ENCODE data around the gene NIPA2.

DNA sequence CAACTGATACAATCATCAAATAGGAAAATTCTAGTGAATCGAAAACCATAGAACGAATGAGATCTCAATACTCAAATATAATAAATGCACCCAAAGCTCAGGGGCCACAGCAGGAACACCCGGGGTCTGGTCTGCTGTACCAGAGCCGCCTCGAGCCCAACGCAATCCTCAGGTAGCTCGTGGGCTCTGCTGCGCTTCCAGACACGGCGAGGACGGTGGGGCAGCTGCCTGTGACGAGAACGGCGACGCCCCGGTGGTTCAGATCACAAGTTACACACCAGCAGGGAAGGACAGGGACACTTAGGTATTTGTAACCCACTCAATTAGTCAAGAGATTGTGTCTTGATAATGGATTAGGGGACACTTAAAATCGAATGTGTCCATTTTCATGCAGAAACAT lies 54.6 kb downstream of the NIPA2 start:
- TF ChIP-seq CTCF (conservative IDR thresholded peaks at IDR 0.05; ENCODE audit: low read depth, low read length) (no peak), EZH2 (IDR thresholded peaks at IDR 0.05; ENCODE audit: low read length, unreplicated experiment) (no peak), EZH2phosphoT487 (IDR thresholded peaks at IDR 0.05; ENCODE audit: borderline replicate concordance, low read length) (no peak)
